OCI-LY1 (cell line): ENCODE data around the gene ACSBG1.

Experiments used
- H2AFZ ChIP-seq: fragments of 200-600 bp; sonication (generic), shearing (Covaris generic); 2 replicates; pipeline ENCODE4 v1.6.0; 2014; ENCODE audit warnings: antibody characterized with exemption, mild to moderate bottlenecking, low read length
- H3F3A ChIP-seq: fragments of 200-600 bp; sonication (generic), shearing (Covaris generic); 2 replicates; pipeline ENCODE4 v1.6.0; 2014; ENCODE audit warnings: mild to moderate bottlenecking, antibody characterized with exemption, low read length, moderate library complexity; ENCODE audit not compliant: insufficient read depth
- H3K27ac ChIP-seq: fragments of 200-600 bp; sonication (generic); 2 replicates; pipeline ENCODE4 v1.5.1; 2014; ENCODE audit warnings: low read length, mixed run types, mild to moderate bottlenecking, low read depth; ENCODE audit not compliant: poor library complexity, severe bottlenecking
- H3K27me3 ChIP-seq: fragments of 200-600 bp; sonication (generic); 2 replicates; pipeline ENCODE4 v1.6.0; 2014; ENCODE audit warnings: antibody characterized with exemption, mild to moderate bottlenecking, low read length, moderate library complexity; ENCODE audit not compliant: insufficient read depth
- H3K36me3 ChIP-seq: fragments of 200-600 bp; sonication (generic); 2 replicates; pipeline ENCODE4 v1.6.1; 2014; ENCODE audit warnings: mild to moderate bottlenecking, antibody characterized with exemption, low read length, moderate library complexity, mixed read lengths; ENCODE audit not compliant: insufficient read depth
- H3K4me1 ChIP-seq: fragments of 200-600 bp; sonication (generic); 2 replicates; pipeline ENCODE4 v1.5.1; 2014; ENCODE audit warnings: mild to moderate bottlenecking, low read length, moderate library complexity; ENCODE audit not compliant: insufficient read depth, severe bottlenecking
- H3K4me2 ChIP-seq: fragments of 200-600 bp; sonication (generic), shearing (Covaris generic); 2 replicates; pipeline ENCODE4 v1.6.1; 2014; ENCODE audit warnings: low read length
- H3K4me3 ChIP-seq: fragments of 200-600 bp; sonication (generic); 2 replicates; pipeline ENCODE4 v1.5.1; 2014; ENCODE audit warnings: low read length, low read depth, mild to moderate bottlenecking, mixed read lengths; ENCODE audit not compliant: poor library complexity, severe bottlenecking
- H3K79me2 ChIP-seq: fragments of 200-600 bp; shearing (Covaris generic); 2 replicates; pipeline ENCODE4 v1.6.1; 2016; ENCODE audit warnings: mixed run types, low read length, mixed read lengths; ENCODE audit not compliant: insufficient read depth
- H3K9ac ChIP-seq: fragments of 200-600 bp; sonication (generic), shearing (Covaris generic); 2 replicates; pipeline ENCODE4 v1.6.1; 2014; ENCODE audit warnings: mild to moderate bottlenecking, low read length, mixed read lengths
- H3K9me2 ChIP-seq: fragments of 200-600 bp; sonication (generic), shearing (Covaris generic); 2 replicates; pipeline ENCODE4 v1.6.1; 2014; ENCODE audit warnings: low read depth, mild to moderate bottlenecking, low read length, mixed read lengths
- H3K9me3 ChIP-seq: fragments of 200-600 bp; shearing (Covaris generic); 2 replicates; pipeline ENCODE4 v1.6.1; 2014; ENCODE audit warnings: low read length, mixed read lengths
- H4K20me1 ChIP-seq: fragments of 200-600 bp; sonication (generic), shearing (Covaris generic); 2 replicates; pipeline ENCODE4 v1.6.0; 2016; ENCODE audit warnings: mild to moderate bottlenecking, low read length; ENCODE audit not compliant: insufficient read depth
- CTCF ChIP-seq: fragments of 200-600 bp; sonication (generic), shearing (Covaris generic); IDR thresholded peaks from 2 replicates; pipeline ENCODE4 v1.5.1; 2017; ENCODE audit warnings: mild to moderate bottlenecking, antibody characterized with exemption, low read length, moderate library complexity, mixed read lengths
- EZH2 ChIP-seq: fragments of 200-600 bp; sonication (generic), shearing (Covaris generic); IDR thresholded peaks from 2 replicates; pipeline ENCODE4 v1.8.0; 2017; ENCODE audit warnings: borderline replicate concordance, mixed run types, mild to moderate bottlenecking, antibody characterized with exemption, low read length, moderate library complexity, mixed read lengths

Gene ACSBG1

GRCh38 chr15:78177447-78177873, 56.9 kb downstream of the ACSBG1 start:
- Histone ChIP-seq H3K36me3 (peaks cover 4% of the 10 kb centered on the region), H4K20me1 (no peaks in the 10 kb centered on the region), H3K4me3 (no peak overlapping the region), H3K4me1 (peaks cover 11% of the 10 kb centered on the region), H3K27ac (no peak overlapping the region), H3K79me2 (no peaks in the 10 kb centered on the region), H2AFZ (no peak overlapping the region), H3K4me2 (no peak overlapping the region), H3K9me3 (no peaks in the 10 kb centered on the region), H3K9me2 (no peaks in the 10 kb centered on the region), H3F3A (no peaks in the 10 kb centered on the region), H3K9ac (no peak overlapping the region), H3K27me3 (no peaks in the 10 kb centered on the region; the same call in 1 of the 2 replicates)
- TF ChIP-seq CTCF = peak; percentile 83
- TF ChIP-seq EZH2 = no peak

- Histone ChIP-seq H3K79me2 (no peaks in the 10 kb centered on the region), H2AFZ (no peak overlapping the region), H3K4me1 (peaks cover 16% of the 10 kb centered on the region), H3K9ac (no peak overlapping the region), H3K9me3 (no peaks in the 10 kb centered on the region), H3K4me2 (no peak overlapping the region), H3K27me3 (no peaks in the 10 kb centered on the region; the same call in 1 of the 2 replicates), H3K9me2 (no peaks in the 10 kb centered on the region), H3K4me3 (no peak overlapping the region), H3K36me3 (peaks cover 25% of the 10 kb centered on the region), H3F3A (no peaks in the 10 kb centered on the region), H4K20me1 (no peaks in the 10 kb centered on the region), H3K27ac (no peak overlapping the region)
- TF ChIP-seq EZH2 = no peak
- no peak for TF ChIP-seq CTCF
Measured at GRCh38 chr15:78175330-78175729, 59.0 kb downstream of the ACSBG1 start.

GRCh38 chr15:78174401-78174800, 60.0 kb downstream of the ACSBG1 start:
- no peaks in the 10 kb centered on the region; the same call in 1 of the 2 replicates for H3K27me3 ChIP-seq
- H3K9me3 ChIP-seq = no peaks in the 10 kb centered on the region
- peaks cover 16% of the 10 kb centered on the region for H3K4me1 ChIP-seq
- no peak overlapping the region for H3K27ac ChIP-seq
- H3K9ac ChIP-seq = no peak overlapping the region
- H3K36me3 ChIP-seq = peaks cover 34% of the 10 kb centered on the region
- H2AFZ ChIP-seq = no peak overlapping the region
- TF ChIP-seq EZH2 (no peak), CTCF (no peak)
- H3F3A ChIP-seq = no peaks in the 10 kb centered on the region
- no peaks in the 10 kb centered on the region for H4K20me1 ChIP-seq
- no peaks in the 10 kb centered on the region for H3K79me2 ChIP-seq
- H3K4me2 ChIP-seq = no peak overlapping the region
- H3K4me3 ChIP-seq = no peak overlapping the region
- no peaks in the 10 kb centered on the region for H3K9me2 ChIP-seq
